HepG2 (cell line): ENCODE measurements around the gene RBP2.

ENCODE experiments used
- ARNT ChIP-seq: fragments of 450-650 bp; IDR thresholded peaks from 2 replicates; pipeline ENCODE4 v1.6.1; 2017
- GABPA ChIP-seq, 2 experiments: IDR thresholded peaks; 2 replicates each; pipeline ENCODE4 v1.6.1; 2011 to 2016; ENCODE audit warnings: low read depth in 2 of 2, low read length in 1 of 2, missing biosample characterization in 1 of 2, missing genetic modification characterization in 1 of 2
- MAFK ChIP-seq, 2 experiments: IDR thresholded peaks in 1 of 2; conservative IDR thresholded peaks in 1 of 2; 2 replicates each; pipeline ENCODE4 v1.6.1; 2011; ENCODE audit warnings: improper control_type of control experiment in 2 of 2, low read length in 2 of 2
- SUZ12 ChIP-seq: fragments of 150-350 bp; IDR thresholded peaks from 2 replicates; pipeline ENCODE4 v1.6.1; 2014; ENCODE audit warnings: low read depth, low read length
- ZBTB33 ChIP-seq: sonication (generic); formaldehyde crosslinking; IDR thresholded peaks from 2 replicates; pipeline ENCODE4 v1.4.0; 2020; ENCODE audit warnings: missing genetic modification reagents
- ZFP1 ChIP-seq: IDR thresholded peaks from 2 replicates; pipeline ENCODE4 v1.6.1; 2016
- ZNF263 ChIP-seq: sonication (generic); formaldehyde crosslinking; IDR thresholded peaks from 2 replicates; pipeline ENCODE4 v1.4.0; 2020; ENCODE audit warnings: missing genetic modification reagents
- ZNF3 ChIP-seq: IDR thresholded peaks from 2 replicates; pipeline ENCODE4 v1.7.0; 2017; ENCODE audit warnings: inconsistent platforms
- ZNF431 ChIP-seq: sonication (generic); formaldehyde crosslinking; IDR thresholded peaks from 2 replicates; pipeline ENCODE4 v1.9.0; 2022; ENCODE audit warnings: missing genetic modification reagents, low read depth, mild to moderate bottlenecking, borderline replicate concordance

DNA sequence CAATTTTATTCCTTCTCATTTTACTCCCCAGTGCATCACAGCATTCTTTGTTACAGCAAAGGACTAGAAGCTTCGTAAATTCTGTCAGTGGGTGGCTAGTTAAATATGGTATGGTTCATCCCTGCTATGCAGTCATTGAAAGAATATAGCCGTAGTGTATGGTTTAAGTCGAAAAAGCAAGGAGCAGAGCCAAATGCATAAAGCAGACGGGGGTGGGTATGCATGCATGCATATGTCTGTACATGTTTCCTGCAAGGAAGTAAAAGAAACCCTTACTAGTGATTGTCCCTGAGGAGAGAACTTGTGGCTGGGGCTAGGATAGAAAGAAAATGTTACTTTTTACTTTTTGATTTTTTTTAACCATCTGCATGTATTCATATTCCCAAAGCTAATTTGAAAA lies 19.9 kb downstream of the RBP2 start:
- TF ChIP-seq ZFP1 (no peak), GABPA (IDR thresholded peaks at IDR 0.05; ENCODE audit: low read depth, low read length) (no peak), GABPA (CRISPR knock-in tag; IDR thresholded peaks at IDR 0.05; ENCODE audit: low read depth) (no peak), SUZ12 (no peak), ZNF431 (CRISPR knock-in tag) (no peak), ARNT (no peak), ZNF263 (CRISPR knock-in tag) (no peak), ZBTB33 (CRISPR knock-in tag) (no peak), ZNF3 (CRISPR knock-in tag) (no peak), MAFK (conservative IDR thresholded peaks at IDR 0.05 in 1 of 2, IDR thresholded peaks at IDR 0.05 in 1 of 2; ENCODE audit: low read length in 2 of 2) (no peak)
